Thyroid gland (tissue), 4 donors: ENCODE results near the gene MSX2. TPM values are rescaled to one million over a fixed set of nuclear protein-coding genes. Genes with fewer than 3 reads are reported as not detected.

Experiments used
- DNase-seq, 2 donors: peaks; one replicate each; pipeline ENCODE4 v3.0.0-alpha.2; 2019
- H3K27ac ChIP-seq, 3 donors: fragments of 200-600 bp; sonication (generic); 1 replicate in 2 of 3; 2 replicates in 1 of 3; pipeline ENCODE4 v1.5.1; 2016 to 2019; ENCODE audit warnings: mild to moderate bottlenecking in 1 of 3, moderate library complexity in 1 of 3
- H3K27me3 ChIP-seq: fragments of 200-600 bp; sonication (generic); one replicate; pipeline ENCODE4 v1.5.1; 2019
- H3K36me3 ChIP-seq, 2 donors: fragments of 200-600 bp; sonication (generic); one replicate each; pipeline ENCODE4 v1.5.1; 2016 to 2019
- H3K4me1 ChIP-seq, 2 donors: fragments of 200-600 bp; sonication (generic); one replicate each; pipeline ENCODE4 v1.5.1; 2017 to 2019
- H3K4me3 ChIP-seq, 3 donors: fragments of 200-600 bp; sonication (generic); replicated peaks in 1 of 3; 1 replicate in 2 of 3; 2 replicates in 1 of 3; pipeline ENCODE4 v1.5.1; 2016; ENCODE audit warnings: mild to moderate bottlenecking in 1 of 3
- H3K9me3 ChIP-seq: fragments of 200-600 bp; sonication (generic); one replicate; pipeline ENCODE4 v1.5.1; 2017
- CTCF ChIP-seq, 6 experiments: fragments of 200-600 bp in 3 of 6; fragments of 450-650 bp in 3 of 6; sonication (generic) in 3 of 6; IDR thresholded peaks; one replicate each; pipeline ENCODE4 v1.5.1; 2016 to 2019; ENCODE audit warnings: antibody characterized with exemption in 6 of 6, mild to moderate bottlenecking in 2 of 6, inconsistent platforms in 1 of 6, moderate library complexity in 1 of 6
- POLR2A ChIP-seq, 2 donors: fragments of 450-650 bp; IDR thresholded peaks; one replicate each; pipeline ENCODE4 v1.6.1; 2017; ENCODE audit warnings: antibody characterized with exemption in 2 of 2, mild to moderate bottlenecking in 2 of 2, moderate library complexity in 1 of 2
- WGBS, 2 donors: methylation state at CpG; one replicate each; pipeline ENCODE4 v1.1.5; 2017; 5-methylcytosine and 5-hydroxymethylcytosine counted together
- intact Hi-C: fragments of 100-400 bp; cut with DNase I; formaldehyde crosslinking; loops from one replicate; pipeline ENCODE4 v1.15.1; 2023
- total RNA-seq, 4 donors: library from RNA; depleted of rRNA; stranded (reverse); fragments of >200 nt; gene quantifications; one replicate each; pipeline ENCODE4 v1.2.3, GENCODE V29; 2016

The MSX2 gene
- total RNA-seq, 4 donors from 2014 or later, result 0.29 to 1.3 (median 0.42) TPM

DNA sequence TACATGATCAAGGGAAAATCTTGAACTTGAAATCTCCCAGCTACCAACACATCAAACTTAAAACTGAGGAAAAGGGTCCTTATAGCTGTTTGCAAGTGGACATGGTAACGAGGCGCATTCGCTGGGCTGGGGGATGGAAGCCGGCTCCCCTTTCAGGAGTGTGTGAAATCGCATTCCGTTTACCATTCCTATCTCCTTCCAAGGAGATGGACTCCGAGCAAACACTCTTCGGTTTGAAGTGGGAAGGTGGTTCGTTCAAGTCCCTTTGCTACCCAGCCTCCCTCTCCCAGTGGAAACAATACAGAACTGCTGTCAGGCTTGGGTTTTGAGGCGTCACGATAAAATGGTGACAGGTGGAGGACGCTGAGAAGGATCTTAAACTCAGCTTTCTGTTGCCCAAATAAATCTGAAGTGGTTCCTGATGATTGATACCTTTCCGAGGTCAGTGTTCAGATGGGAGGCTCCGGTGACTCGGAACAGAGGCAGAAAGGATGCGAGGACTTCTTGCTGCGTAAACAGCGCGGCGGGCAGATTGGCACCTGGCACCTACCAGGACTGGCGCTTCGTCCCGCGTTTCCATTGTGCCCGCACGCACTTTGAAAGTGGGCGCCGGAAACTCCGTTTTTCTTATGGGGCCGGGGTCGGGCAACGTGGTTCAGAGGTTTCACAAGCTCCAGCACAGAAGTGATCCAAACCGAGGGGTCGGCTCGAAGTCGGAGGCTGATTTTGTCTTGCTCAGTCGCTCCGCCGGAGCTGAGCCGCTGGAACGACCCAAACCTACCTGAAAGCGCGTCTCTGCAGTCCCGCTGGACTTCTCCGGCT lies 7.0 kb downstream of the MSX2 start:
- no peaks in the 10 kb centered on the region for H3K9me3 ChIP-seq
- TF ChIP-seq POLR2A (IDR thresholded peaks at IDR 0.05), result no peak
- no peak for TF ChIP-seq CTCF (IDR thresholded peaks at IDR 0.05)
- H3K4me3 ChIP-seq, result no peak overlapping the region
- 7 to 11% methylated on average over 30 to 36 of the region's 45 CpGs for WGBS, 2 donors
- intact Hi-C loops, result no loop called here
- H3K27ac ChIP-seq, result no peak overlapping the region
- peaks cover 10% of the 10 kb centered on the region for H3K27me3 ChIP-seq
- DNase-seq, result no peak
- peaks cover 5 to 6% of the 10 kb centered on the region in 2 donors for H3K4me1 ChIP-seq
- H3K36me3 ChIP-seq, result no peaks in the 10 kb centered on the region

GRCh38 chr5:174732036-174733020 lies 7.9 kb downstream of the MSX2 start:
- TF ChIP-seq POLR2A (IDR thresholded peaks at IDR 0.05) (no peak), CTCF (IDR thresholded peaks at IDR 0.05) (no peak)
- H3K36me3 ChIP-seq, result no peaks in the 10 kb centered on the region
- H3K4me3 ChIP-seq, result no peak overlapping the region
- no peak for DNase-seq
- no peaks in the 10 kb centered on the region for H3K9me3 ChIP-seq
- WGBS, 2 donors, result 10 to 16% methylated on average over 26 to 36 of the region's 62 CpGs
- intact Hi-C loops, result no loop called here
- no peak overlapping the region for H3K27ac ChIP-seq
- H3K27me3 ChIP-seq, result peaks cover 10% of the 10 kb centered on the region
- H3K4me1 ChIP-seq, result peaks cover 5 to 6% of the 10 kb centered on the region in 2 donors

- TF ChIP-seq CTCF (IDR thresholded peaks at IDR 0.05), result no peak
- no peak for TF ChIP-seq POLR2A (IDR thresholded peaks at IDR 0.05)
- Histone ChIP-seq H3K27me3 (peaks cover 10% of the 10 kb centered on the region), H3K4me3 (no peak overlapping the region), H3K9me3 (no peaks in the 10 kb centered on the region), H3K27ac (no peak overlapping the region), H3K4me1 (peaks cover 5 to 6% of the 10 kb centered on the region in 2 donors), H3K36me3 (no peaks in the 10 kb centered on the region)
- DNase-seq, result no peak
- intact Hi-C loops, result no loop called here
- 25 to 27% methylated on average over 13 to 15 of the region's 15 CpGs for WGBS, 2 donors
These were observed 8.8 kb downstream of the MSX2 start for GRCh38 chr5:174733091-174733690.

DNA sequence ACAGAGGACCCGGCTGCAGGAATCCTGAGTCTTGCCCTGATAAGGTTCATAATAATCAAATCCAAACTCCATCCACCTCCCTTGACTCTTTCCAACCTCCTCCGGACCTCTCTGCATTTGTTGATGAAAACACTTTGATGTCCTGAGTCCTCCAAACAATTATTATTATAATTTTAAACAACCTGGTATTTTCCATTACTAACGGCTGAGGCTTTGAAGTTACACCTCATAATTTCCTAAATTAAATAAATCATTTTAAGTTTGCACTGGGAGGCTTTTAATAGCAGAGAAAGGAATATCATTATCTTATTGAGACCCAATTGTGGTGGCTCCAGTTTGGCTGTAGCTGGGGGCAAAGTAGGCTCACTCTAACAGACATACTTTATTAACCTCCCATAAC lies 9.5 kb downstream of the MSX2 start:
- Histone ChIP-seq H3K4me3 (no peak overlapping the region), H3K36me3 (no peaks in the 10 kb centered on the region), H3K4me1 (peaks cover 5 to 6% of the 10 kb centered on the region in 2 donors), H3K27me3 (peaks cover 10% of the 10 kb centered on the region), H3K9me3 (no peaks in the 10 kb centered on the region), H3K27ac (no peak overlapping the region)
- WGBS, 2 donors, result 39 to 43% methylated on average over 3 of the region's 3 CpGs
- intact Hi-C loops, result no loop called here
- no peak for DNase-seq
- TF ChIP-seq CTCF (IDR thresholded peaks at IDR 0.05) (no peak), POLR2A (IDR thresholded peaks at IDR 0.05) (no peak)
